ENCODE data around the gene BFSP1.

BFSP1 gene

DNA sequence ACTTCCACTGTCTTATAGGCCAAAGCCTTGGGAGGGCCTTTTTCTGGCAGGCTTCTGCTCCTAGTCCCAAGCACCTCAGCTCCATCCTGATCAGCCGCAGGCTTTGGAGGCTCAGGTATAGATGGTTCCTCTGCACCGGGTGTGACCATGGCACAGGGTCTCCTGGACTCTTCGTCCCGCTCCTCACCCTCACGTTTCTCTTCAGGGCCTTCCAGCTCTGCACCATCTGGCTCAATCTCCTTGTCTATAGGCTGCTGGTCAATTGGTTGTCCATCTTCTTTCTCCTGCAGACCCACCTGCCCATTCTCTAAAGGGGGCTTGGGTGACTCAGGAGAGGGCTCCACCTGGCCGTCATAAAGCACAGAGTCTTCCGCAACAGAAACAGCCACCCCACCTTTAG is 37.0 kb downstream of the BFSP1 start:
- DNase-seq = no peak

- DNase-seq = no peak
These were observed 38.0 kb downstream of the BFSP1 start for GRCh38 chr20:17493173-17493572.

DNA sequence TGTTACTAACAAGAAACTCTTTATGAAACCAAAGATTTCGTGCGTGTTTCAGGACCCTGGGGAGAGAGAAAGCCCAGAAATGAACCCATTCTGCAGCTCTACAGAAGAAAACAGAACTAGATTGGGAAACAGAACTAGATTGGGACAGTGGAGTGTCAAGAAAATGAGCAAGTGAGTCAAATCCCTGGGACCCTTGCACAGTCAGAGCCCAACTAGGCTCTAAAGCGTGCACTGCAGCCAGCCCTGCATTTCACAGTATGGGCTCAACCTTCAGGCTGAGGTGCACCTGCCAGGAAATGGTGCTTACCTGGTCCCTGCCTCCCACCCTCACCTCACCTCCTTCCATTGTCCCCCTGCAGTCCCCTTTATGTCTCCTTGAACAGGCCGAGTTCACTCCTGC is 39.7 kb downstream of the BFSP1 start:
- DNase-seq = no peak

GRCh38 chr20:17491041-17491440 is 40.1 kb downstream of the BFSP1 start:
- no peak for DNase-seq

- DNase-seq = no peak
These were observed 40.7 kb downstream of the BFSP1 start for GRCh38 chr20:17490501-17490900.

GRCh38 chr20:17488916-17489600 is 42.1 kb downstream of the BFSP1 start:
- no peak for DNase-seq

- no peak for DNase-seq
These were observed 46.2 kb downstream of the BFSP1 start for GRCh38 chr20:17485017-17485416.

DNA sequence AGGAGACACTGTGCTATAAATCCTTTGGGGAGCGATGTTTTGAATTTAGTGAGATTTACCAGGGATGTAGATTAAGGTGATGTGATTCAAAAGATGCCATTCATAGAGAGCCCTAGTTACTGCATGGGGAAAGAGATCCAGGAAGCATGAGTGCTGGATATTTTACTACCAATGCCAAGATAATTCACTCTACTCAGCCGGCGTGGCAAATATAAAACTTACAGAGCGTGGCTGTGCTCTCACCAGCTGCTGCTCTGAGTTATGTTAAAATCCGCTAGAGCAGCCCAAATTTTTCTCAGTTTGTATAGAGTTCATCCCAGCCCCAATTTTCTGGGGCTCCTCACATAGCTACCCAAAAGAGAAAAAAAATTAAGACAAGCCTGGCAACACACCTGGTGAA is 48.6 kb downstream of the BFSP1 start:
- DNase-seq = peak; percentile 30

- DNase-seq = no peak
These were observed 49.5 kb downstream of the BFSP1 start for GRCh38 chr20:17481661-17482060.

- DNase-seq = no peak
These were observed 50.5 kb downstream of the BFSP1 start for GRCh38 chr20:17480696-17481095.

DNA sequence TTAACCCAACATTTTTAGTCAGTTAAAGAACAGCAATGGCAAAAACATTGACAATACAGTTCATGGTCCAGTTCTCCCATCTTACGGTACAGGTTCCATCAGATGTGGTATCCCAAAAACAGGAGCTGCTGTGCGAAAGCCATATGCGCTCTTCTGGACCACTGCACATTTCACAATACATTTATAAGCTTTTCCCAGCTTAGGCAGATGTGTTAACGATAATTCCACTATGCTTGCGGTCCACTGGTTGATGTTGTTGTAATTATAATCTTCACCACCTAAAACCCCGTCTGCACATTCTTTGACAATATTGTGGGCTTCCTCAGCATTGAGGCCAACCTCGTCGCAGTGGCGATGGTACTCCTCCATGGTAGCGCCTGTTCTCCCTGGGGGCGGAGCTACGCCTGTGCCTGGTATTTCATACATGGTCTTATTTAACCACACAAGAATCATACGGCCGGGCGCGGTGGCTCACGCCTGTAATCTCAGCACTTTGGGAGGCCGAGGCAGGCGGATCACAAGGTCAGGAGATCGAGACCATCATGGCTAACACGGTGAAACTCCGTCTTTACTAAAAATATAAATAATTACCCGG is 52.0 kb downstream of the BFSP1 start:
- no peak for DNase-seq

- DNase-seq = no peak
These were observed 57.5 kb downstream of the BFSP1 start for GRCh38 chr20:17473659-17474058.

- DNase-seq = peak; percentile 94
These were observed 59.5 kb downstream of the BFSP1 start for GRCh38 chr20:17471606-17472187.

DNA sequence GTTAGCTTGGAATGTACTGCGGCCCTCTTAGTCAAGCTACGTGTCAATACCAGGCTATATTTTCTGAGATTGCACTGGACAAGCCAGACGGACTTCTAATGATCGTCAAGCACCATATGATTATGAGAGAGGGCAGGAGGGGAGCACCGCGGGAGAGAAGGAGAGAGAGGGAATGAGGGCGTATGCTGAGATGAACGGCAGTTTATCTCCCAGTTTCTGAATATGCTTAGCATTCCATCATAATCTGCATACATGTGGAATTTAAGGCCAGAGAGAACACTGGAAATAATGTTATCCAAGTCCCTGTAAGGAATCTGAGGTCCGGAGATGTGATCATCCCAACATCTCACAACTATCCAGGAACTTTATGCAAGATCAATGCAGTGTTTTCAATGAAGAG is 60.2 kb downstream of the BFSP1 start:
- no peak for DNase-seq

GRCh38 chr20:17470521-17470920 is 60.7 kb downstream of the BFSP1 start:
- no peak for DNase-seq

GRCh38 chr20:17469246-17470030 is 61.7 kb downstream of the BFSP1 start:
- DNase-seq = no peak

- no peak for DNase-seq
These were observed 62.9 kb downstream of the BFSP1 start for GRCh38 chr20:17468073-17468840.

DNA sequence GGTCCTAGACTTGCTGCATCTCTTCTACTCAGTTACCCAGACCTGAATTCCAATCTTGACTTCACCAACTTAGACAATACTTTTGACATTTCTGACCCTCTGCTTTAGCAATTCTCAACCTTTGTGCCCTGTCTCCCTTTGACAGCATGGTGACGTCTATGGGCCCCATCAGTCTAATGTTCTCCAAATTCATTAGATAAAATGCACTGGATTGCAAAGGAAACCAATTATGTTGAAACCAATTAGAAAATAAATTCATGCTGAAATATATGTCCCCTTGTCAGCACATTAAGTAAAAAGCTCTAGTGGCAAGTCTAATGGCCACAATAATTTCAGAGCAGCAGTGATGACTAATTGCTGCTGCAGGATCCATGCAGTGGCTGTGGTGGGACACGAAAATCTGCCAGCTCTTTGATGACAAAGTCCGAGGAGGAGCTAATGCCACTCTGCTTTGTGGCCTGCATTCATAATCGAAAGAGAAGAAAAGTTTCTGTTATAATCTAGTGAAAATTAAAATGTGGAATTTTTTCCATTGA is 64.0 kb downstream of the BFSP1 start:
- DNase-seq = no peak

DNA sequence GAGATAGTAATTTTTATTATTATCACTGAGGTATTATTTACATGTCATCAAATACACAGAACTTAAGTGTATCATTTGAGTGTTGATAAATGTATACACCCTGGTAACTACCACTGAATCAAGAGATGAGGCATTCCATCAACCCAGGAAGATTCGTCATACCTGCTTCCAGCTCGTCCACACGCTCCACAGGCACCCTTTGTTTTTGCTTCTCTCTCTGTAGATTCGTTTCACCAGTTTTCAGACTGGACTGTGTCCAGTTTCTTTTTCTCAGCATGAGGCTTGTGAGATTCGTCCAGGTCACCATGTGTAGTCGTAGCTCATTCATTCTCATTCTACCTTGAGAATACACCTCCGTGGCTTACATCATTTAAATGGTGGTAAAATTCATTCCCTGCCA is 64.5 kb downstream of the BFSP1 start:
- DNase-seq = no peak

DNA sequence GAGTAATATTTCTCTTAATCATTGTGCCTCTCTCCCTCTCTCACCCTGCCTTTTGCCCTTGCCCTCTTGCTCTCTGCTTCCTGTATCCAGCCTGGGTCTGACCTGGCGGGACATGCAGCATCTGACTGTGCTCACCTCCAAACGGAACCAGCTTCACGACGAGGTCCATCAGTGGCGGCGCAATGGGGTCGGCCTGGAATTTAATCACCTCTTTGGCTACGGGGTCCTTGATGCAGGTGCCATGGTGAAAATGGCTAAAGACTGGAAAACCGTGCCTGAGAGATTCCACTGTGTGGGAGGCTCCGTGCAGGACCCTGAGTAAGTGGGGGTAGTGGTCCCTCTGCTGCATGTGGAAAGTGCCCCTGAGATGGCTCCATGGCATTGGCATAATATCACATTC is 65.9 kb downstream of the BFSP1 start:
- DNase-seq = no peak

- DNase-seq = no peak
These were observed 67.5 kb downstream of the BFSP1 start for GRCh38 chr20:17463711-17464110.

DNA sequence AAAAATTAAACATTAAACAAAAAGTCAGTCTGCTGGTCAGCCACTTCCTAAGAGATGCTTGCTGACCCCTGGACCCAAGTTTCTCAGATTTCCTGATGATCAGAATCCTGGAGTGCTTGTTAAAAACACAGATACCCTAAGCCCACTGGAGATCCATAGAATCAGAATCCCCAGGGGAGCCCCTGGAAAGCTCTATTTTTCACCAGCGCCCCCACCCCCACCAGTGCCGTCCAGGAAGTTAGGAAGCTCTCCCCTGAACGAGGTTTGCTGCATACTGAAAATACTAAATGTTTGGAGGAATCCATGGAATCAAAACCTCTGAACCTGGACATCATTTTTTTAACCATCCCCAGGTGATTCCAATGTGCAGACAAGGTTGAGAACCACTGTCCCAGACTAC is 69.2 kb downstream of the BFSP1 start:
- DNase-seq = no peak

DNA sequence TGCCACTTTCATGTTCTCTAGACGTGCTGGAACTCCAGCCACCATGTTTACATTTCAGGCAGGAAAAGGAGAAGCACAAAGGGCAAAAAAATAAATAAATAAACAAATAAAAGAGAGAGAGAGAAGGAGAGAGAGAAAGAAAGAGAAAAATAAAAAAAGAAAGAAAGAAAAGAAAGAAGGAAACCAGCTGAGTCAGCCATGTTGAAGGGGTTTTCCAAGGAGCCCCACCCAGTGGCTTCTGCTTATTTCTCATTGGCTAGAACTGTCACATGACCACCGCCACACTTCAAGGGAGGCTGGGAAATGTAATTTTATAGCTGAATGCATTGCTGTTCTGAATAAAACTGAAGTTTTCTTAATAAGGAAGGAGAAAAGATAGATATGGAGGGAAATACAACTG is 71.1 kb downstream of the BFSP1 start:
- no peak for DNase-seq
